SK-N-SH treated with all-trans-retinoic acid at 6 μM for 48 hours (cell line): ENCODE results near the gene DENND1A.

Source experiments
- ATAC-seq: fragments of 200-7000 bp; cut with Tn5 transposase; 3 replicates; pipeline ENCODE4 v1.9.1; 2020; ENCODE audit warnings: mild to moderate bottlenecking, moderate library complexity
- ARNTL ChIP-seq: fragments of 450-650 bp; formaldehyde crosslinking; IDR thresholded peaks from 2 replicates; pipeline ENCODE4 v1.5.0; 2020; ENCODE audit warnings: low read depth, mild to moderate bottlenecking, moderate library complexity, borderline replicate concordance
- BACH2 ChIP-seq: fragments of 250-450 bp; sonication (Bioruptor Pico); IDR thresholded peaks from 2 replicates; pipeline ENCODE4 v1.9.0; 2021; ENCODE audit warnings: mild to moderate bottlenecking, borderline replicate concordance
- CREB5 ChIP-seq: fragments of 250-450 bp; sonication (Bioruptor Pico); IDR thresholded peaks from 2 replicates; pipeline ENCODE4 v1.5.1; 2020; ENCODE audit warnings: low read depth, mild to moderate bottlenecking, moderate library complexity
- CSDC2 ChIP-seq: fragments of 250-450 bp; sonication (Bioruptor Pico); IDR thresholded peaks from 2 replicates; pipeline ENCODE4 v1.5.0; 2020; ENCODE audit warnings: mild to moderate bottlenecking, moderate library complexity
- CSRNP3 ChIP-seq: fragments of 250-450 bp; sonication (Bioruptor Pico); IDR thresholded peaks from 2 replicates; pipeline ENCODE4 v1.5.1; 2021; ENCODE audit warnings: mild to moderate bottlenecking, moderate library complexity
- ESRRG ChIP-seq: fragments of 250-450 bp; sonication (Bioruptor Pico); IDR thresholded peaks from 2 replicates; pipeline ENCODE4 v1.6.1; 2021; ENCODE audit warnings: mild to moderate bottlenecking
- OSR1 ChIP-seq: fragments of 250-450 bp; sonication (Bioruptor Pico); IDR thresholded peaks from 2 replicates; pipeline ENCODE4 v1.8.0; 2022; ENCODE audit warnings: moderate library complexity, mild to moderate bottlenecking, inconsistent platforms
- PPARA ChIP-seq: fragments of 250-450 bp; sonication (Bioruptor Pico); IDR thresholded peaks from 2 replicates; pipeline ENCODE4 v1.5.0; 2020; ENCODE audit warnings: mild to moderate bottlenecking, borderline replicate concordance
- RARB ChIP-seq: fragments of 250-450 bp; sonication (Bioruptor Pico); IDR thresholded peaks from 2 replicates; pipeline ENCODE4 v1.8.0; 2021; ENCODE audit warnings: mild to moderate bottlenecking, moderate library complexity
- SNAI2 ChIP-seq: fragments of 250-450 bp; sonication (Bioruptor Pico); IDR thresholded peaks from 2 replicates; pipeline ENCODE4 v1.5.0; 2020; ENCODE audit warnings: mild to moderate bottlenecking, moderate library complexity
- TCF4 ChIP-seq: fragments of 250-450 bp; sonication (Bioruptor Pico); IDR thresholded peaks from 2 replicates; pipeline ENCODE4 v1.8.0; 2021; ENCODE audit warnings: mild to moderate bottlenecking, moderate library complexity, borderline replicate concordance
- TSHZ2 ChIP-seq: fragments of 250-450 bp; sonication (Bioruptor Pico); IDR thresholded peaks from 2 replicates; pipeline ENCODE4 v1.5.0; 2020; ENCODE audit warnings: mild to moderate bottlenecking, moderate library complexity
- ZC3H10 ChIP-seq: fragments of 250-450 bp; sonication (Bioruptor Pico); IDR thresholded peaks from 2 replicates; pipeline ENCODE4 v1.5.1; 2021; ENCODE audit warnings: mild to moderate bottlenecking, moderate library complexity
- ZFP3 ChIP-seq: fragments of 250-450 bp; sonication (Bioruptor Pico); IDR thresholded peaks from 2 replicates; pipeline ENCODE4 v1.5.0; 2020; ENCODE audit warnings: mild to moderate bottlenecking, moderate library complexity
- ZFP30 ChIP-seq: fragments of 450-650 bp; formaldehyde crosslinking; IDR thresholded peaks from 2 replicates; pipeline ENCODE4 v1.5.0; 2022; ENCODE audit warnings: mild to moderate bottlenecking, moderate library complexity
- ZNF565 ChIP-seq: fragments of 450-650 bp; formaldehyde crosslinking; conservative IDR thresholded peaks from 2 replicates; pipeline ENCODE4 v1.5.0; 2020; ENCODE audit warnings: low read depth, mild to moderate bottlenecking, moderate library complexity
- ZNF70 ChIP-seq: fragments of 450-650 bp; formaldehyde crosslinking; IDR thresholded peaks from 2 replicates; pipeline ENCODE4 v1.5.0; 2020; ENCODE audit warnings: mild to moderate bottlenecking, moderate library complexity
- ZNF8 ChIP-seq: fragments of 450-650 bp; formaldehyde crosslinking; IDR thresholded peaks from 2 replicates; pipeline ENCODE4 v1.5.0; 2020; ENCODE audit warnings: mild to moderate bottlenecking, moderate library complexity

DENND1A gene

GRCh38 chr9:123470991-123471770 lies 458.7 kb downstream of the DENND1A start:
- ATAC-seq = no peak
- TF ChIP-seq ZC3H10 (CRISPR knock-in tag) (no peak), CSDC2 (CRISPR knock-in tag) (no peak), BACH2 (no peak), ZNF70 (no peak), CREB5 (no peak), TSHZ2 (no peak), RARB (CRISPR knock-in tag) (no peak)

GRCh38 chr9:123470121-123470782 lies 459.7 kb downstream of the DENND1A start:
- TF ChIP-seq OSR1 (CRISPR knock-in tag) = no peak
- no peak for TF ChIP-seq ZNF8 (CRISPR knock-in tag)
- no peak for TF ChIP-seq ZFP3 (CRISPR knock-in tag)
- TF ChIP-seq ARNTL (CRISPR knock-in tag) = no peak
- no peak for TF ChIP-seq ESRRG (CRISPR knock-in tag)
- no peak for TF ChIP-seq TSHZ2
- TF ChIP-seq TCF4 = no peak
- no peak for TF ChIP-seq PPARA (CRISPR knock-in tag)
- no peak for TF ChIP-seq SNAI2 (CRISPR knock-in tag)
- no peak for TF ChIP-seq CSDC2 (CRISPR knock-in tag)
- no peak for TF ChIP-seq ZFP30 (CRISPR knock-in tag)
- TF ChIP-seq ZNF70 = no peak
- no peak for TF ChIP-seq ZC3H10 (CRISPR knock-in tag)
- no peak for TF ChIP-seq ZNF565 (CRISPR knock-in tag)
- no peak for ATAC-seq

- TF ChIP-seq SNAI2 (CRISPR knock-in tag) (no peak), CSRNP3 (no peak), ZNF70 (no peak), CSDC2 (CRISPR knock-in tag) (no peak), ZC3H10 (CRISPR knock-in tag) (no peak), TSHZ2 (no peak), ZNF565 (CRISPR knock-in tag) (no peak)
- ATAC-seq = no peak
These were observed 460.6 kb downstream of the DENND1A start for GRCh38 chr9:123469282-123469681.
